ENCODE data around the gene ABHD10.

GRCh38 chr3:111965484-111965883, 13.3 kb upstream of the ABHD10 start:
- no peak for TF ChIP-seq CTCF (IDR thresholded peaks at IDR 0.05)
- TF ChIP-seq POLR2A (IDR thresholded peaks at IDR 0.05) = no peak
